GM12892 (cell line): ENCODE data around the gene TGFBI.

Source experiments
- POLR2A ChIP-seq: IDR thresholded peaks from 2 replicates; pipeline ENCODE4 v1.6.1; 2011; ENCODE audit warnings: low read depth, low read length, control low read depth
- POLR2AphosphoS5 ChIP-seq: IDR thresholded peaks from 2 replicates; pipeline ENCODE4 v1.6.1; 2011; ENCODE audit warnings: low read depth, low read length, control low read depth
- TAF1 ChIP-seq: IDR thresholded peaks from 2 replicates; pipeline ENCODE4 v1.6.1; 2011; ENCODE audit warnings: low read depth, mild to moderate bottlenecking, control low read depth, low read length, borderline replicate concordance

- TF ChIP-seq POLR2AphosphoS5 = no peak
- no peak for TF ChIP-seq POLR2A
- TF ChIP-seq TAF1 = no peak
Measured at GRCh38 chr5:136106351-136107031, 77.7 kb downstream of the TGFBI start.
